Measurements from ENCODE around the gene OSBPL9. TPM values are rescaled to one million over a fixed set of nuclear protein-coding genes. Genes with fewer than 3 reads are reported as not detected.

The OSBPL9 gene
- total RNA-seq, 1 donor from 2014 or later, result 55.8 TPM

DNA sequence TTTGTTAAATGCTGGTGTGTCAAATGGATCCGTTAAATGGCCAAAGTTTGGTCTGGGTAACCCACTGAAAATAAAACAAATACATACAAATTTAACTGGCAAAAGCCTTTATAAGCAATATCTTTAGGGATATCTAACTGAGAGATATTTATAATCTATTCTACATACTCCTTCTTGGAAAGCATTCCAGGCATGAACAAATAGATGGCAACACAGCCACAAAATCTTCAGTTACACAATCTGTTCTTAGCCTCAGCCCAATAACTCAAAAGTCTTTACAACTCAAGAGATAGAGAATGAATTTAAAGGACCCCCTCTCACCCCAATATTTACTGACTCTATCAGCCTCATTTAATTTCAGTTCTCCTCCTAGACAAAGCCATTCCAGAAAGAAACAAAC, 202.9 kb downstream of the OSBPL9 start:
- DNase-seq, result no peak
- Histone ChIP-seq H3K4me1 (no peaks in the 10 kb centered on the region), H3K36me3 (peaks cover 78% of the 10 kb centered on the region), H3K9me3 (replicated peaks) (no peaks in the 10 kb centered on the region), H3K27ac (replicated peaks) (no peak overlapping the region), H3K4me3 (no peak overlapping the region), H3K27me3 (ENCODE audit: low read depth) (no peaks in the 10 kb centered on the region)
- intact Hi-C loops (cut with micrococcal nuclease), result no loop called here
- TF ChIP-seq, protein P1, sequence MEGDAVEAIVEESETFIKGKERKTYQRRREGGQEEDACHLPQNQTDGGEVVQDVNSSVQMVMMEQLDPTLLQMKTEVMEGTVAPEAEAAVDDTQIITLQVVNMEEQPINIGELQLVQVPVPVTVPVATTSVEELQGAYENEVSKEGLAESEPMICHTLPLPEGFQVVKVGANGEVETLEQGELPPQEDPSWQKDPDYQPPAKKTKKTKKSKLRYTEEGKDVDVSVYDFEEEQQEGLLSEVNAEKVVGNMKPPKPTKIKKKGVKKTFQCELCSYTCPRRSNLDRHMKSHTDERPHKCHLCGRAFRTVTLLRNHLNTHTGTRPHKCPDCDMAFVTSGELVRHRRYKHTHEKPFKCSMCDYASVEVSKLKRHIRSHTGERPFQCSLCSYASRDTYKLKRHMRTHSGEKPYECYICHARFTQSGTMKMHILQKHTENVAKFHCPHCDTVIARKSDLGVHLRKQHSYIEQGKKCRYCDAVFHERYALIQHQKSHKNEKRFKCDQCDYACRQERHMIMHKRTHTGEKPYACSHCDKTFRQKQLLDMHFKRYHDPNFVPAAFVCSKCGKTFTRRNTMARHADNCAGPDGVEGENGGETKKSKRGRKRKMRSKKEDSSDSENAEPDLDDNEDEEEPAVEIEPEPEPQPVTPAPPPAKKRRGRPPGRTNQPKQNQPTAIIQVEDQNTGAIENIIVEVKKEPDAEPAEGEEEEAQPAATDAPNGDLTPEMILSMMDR (IDR thresholded peaks at IDR 0.05; ENCODE audit: borderline replicate concordance), result no peak

DNA sequence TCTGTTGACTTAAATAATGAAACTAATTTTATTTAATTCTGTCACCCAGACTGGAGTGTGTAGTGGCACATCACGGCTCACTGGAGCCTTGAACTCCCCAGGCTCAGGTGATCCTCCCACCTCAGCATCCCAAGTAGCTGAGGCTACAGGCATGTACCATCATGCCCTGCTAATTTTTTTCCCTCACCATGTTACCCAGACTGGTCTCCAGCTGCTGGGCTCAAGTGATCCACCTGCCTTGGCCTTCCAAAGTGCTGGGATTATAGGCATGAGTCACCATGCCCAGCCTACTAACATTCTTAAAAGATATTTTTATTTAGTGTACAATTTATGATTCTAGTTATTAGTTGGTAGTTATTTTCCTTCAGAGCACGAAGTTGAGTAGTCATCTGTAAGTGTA, 212.2 kb downstream of the OSBPL9 start:
- no peak overlapping the region for H3K27ac ChIP-seq (replicated peaks)
- intact Hi-C loops (cut with micrococcal nuclease), result no loop called here
- no peaks in the 10 kb centered on the region for H3K4me1 ChIP-seq
- H3K27me3 ChIP-seq (ENCODE audit: low read depth), result no peaks in the 10 kb centered on the region
- DNase-seq, result no peak
- peaks cover 71% of the 10 kb centered on the region for H3K36me3 ChIP-seq
- H3K4me3 ChIP-seq, result no peak overlapping the region
- TF ChIP-seq, protein P1 (IDR thresholded peaks at IDR 0.05; ENCODE audit: borderline replicate concordance), result no peak
- H3K9me3 ChIP-seq (replicated peaks), result no peaks in the 10 kb centered on the region

DNA sequence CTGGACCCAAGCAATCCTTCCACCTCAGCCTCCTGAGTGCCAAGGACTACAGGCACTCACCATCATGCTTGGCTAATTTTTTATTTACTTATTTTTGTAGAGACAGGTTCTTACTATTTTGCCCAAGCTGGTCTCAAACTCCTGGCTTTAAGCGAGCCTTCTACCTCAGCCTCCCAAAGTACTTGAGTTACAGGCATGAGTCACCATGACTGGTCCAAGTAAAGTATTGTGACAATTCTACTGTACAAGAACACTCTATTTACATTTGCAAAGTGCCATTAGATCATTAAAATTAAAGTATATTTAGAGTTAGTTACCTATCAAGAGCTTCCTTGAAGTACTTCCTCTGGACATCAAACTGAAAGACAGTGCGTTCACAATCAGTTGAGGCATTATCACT, 216.8 kb downstream of the OSBPL9 start:
- TF ChIP-seq, protein P1 (IDR thresholded peaks at IDR 0.05; ENCODE audit: borderline replicate concordance), result no peak
- H3K36me3 ChIP-seq, result peaks cover 57% of the 10 kb centered on the region
- no peaks in the 10 kb centered on the region for H3K9me3 ChIP-seq (replicated peaks)
- no peak overlapping the region for H3K27ac ChIP-seq (replicated peaks)
- no peak for DNase-seq
- H3K4me3 ChIP-seq, result no peak overlapping the region
- H3K4me1 ChIP-seq, result no peaks in the 10 kb centered on the region
- no peaks in the 10 kb centered on the region for H3K27me3 ChIP-seq (ENCODE audit: low read depth)
- intact Hi-C loops (cut with micrococcal nuclease), result no loop called here

DNA sequence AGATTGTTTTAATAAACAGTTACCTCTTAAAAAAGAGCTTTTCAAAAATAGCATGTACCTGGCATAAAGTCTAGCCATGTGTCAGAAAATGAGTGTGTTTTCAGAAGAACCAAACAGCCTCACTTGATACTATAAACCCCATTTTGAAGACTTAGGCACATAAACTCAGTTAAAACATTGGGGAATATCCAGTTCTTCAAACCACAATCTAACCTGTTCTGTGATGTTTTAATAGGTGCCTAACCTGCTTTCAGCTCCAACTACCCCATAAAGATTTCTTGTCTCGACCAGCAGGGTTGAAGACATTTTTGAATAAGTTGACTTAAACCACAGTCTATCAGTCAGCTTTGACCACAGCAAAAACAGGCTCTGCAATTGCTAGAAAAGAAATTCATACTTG, 220.4 kb downstream of the OSBPL9 start:
- intact Hi-C loops (cut with micrococcal nuclease), result no loop called here
- no peak for DNase-seq
- H3K4me3 ChIP-seq, result no peak overlapping the region
- TF ChIP-seq, protein P1 (IDR thresholded peaks at IDR 0.05; ENCODE audit: borderline replicate concordance), result no peak
- H3K27ac ChIP-seq (replicated peaks), result no peak overlapping the region
- H3K27me3 ChIP-seq (ENCODE audit: low read depth), result no peaks in the 10 kb centered on the region
- peaks cover 44% of the 10 kb centered on the region for H3K36me3 ChIP-seq
- H3K4me1 ChIP-seq, result no peaks in the 10 kb centered on the region
- no peaks in the 10 kb centered on the region for H3K9me3 ChIP-seq (replicated peaks)

Small RNA genes lying within 50 kb of the gene (microRNA-seq; reads per million reads assigned to microRNA genes)
- gene MIR761, result not detected

Other genes starting within 250 kb of the OSBPL9 start
- gene EPS15, start 97.8 kb upstream of the OSBPL9 start, total RNA-seq, result 64.5 TPM